SW480 (cell line): ENCODE results near the gene AURKA.

Experiments
- DNase-seq: peaks from one replicate; pipeline ENCODE4 v3.0.0-alpha.2; 2016; ENCODE audit warnings: low spot score

Gene AURKA

DNA sequence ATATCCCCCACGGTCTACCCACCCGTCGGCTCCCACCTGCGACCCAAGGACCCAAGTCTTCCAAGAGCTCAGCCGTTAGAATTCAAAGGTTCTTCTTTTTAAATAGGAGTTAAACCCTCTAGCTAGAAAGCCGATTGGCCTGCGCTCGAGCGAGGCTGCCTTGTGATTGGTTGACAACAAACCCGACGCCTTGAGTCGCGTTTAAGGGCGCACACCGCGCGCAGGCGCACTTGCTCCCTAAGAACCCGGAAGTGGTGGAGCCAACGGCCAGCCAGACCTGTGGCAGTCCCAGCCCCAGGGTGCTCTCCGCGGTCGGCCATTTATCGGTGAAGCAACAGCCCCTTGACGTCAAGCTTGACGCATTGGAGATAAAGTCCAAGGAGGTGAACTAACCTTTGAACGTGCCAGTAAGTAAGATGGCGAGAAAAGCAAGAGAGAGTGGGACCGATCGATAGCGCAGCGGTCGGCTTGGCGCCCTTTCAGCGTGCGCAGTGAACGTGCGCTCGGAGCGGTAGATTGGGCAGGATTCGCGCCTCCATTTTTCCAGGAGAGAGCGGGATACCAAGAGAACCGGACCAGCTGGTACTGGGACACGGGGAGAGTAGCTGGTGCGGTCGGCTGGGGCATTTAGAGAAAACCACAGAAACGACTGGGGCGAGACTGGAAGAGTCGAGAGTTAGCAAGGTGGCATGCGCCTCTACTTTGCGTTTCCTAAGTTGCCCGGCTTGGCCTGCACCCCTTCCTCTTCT, at the start of gene AURKA, which contains the start of gene CSTF1:
Gene AURKA, minus strand, starts transcription at position 84 of the 749 bp plus-strand sequence. CDS start 4,018 bp downstream, outside the sequence.
Gene CSTF1, plus strand, starts transcription at position 514 of the 749 bp plus-strand sequence. CDS start 2,908 bp downstream, outside the sequence.
- peak; percentile 100 for DNase-seq

DNA sequence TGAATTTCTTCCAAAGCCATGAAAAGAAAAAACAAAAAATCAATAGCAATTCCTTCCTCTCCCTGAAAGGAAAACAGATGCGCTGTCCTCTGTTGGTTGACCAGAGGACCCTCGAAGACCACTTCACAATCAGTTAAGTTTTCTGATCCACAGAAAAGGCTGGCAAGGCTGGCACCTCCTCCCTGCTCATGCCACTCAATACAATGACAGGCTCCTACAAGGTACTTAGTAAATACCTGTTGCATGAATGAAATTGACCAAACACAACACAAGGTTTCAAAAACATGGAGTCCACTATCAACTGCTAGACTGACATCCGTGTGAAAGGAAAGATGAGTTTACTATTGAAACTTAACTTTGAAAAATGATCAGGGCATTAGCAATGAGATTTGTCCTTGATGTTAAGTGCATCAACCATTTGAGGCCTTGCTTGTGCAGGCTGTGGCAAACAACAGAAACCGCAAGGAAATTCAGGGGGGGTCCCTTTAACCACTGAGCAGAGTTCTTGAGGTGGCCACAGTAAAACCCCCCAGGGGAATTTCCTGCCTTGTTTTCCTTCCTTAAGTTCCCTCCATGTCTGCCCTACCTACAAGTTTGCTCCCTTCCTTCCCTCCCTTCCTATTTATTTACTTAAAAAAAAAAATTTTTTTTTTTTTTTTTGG, 48.5 kb upstream of the AURKA start:
- DNase-seq, result no peak

DNA sequence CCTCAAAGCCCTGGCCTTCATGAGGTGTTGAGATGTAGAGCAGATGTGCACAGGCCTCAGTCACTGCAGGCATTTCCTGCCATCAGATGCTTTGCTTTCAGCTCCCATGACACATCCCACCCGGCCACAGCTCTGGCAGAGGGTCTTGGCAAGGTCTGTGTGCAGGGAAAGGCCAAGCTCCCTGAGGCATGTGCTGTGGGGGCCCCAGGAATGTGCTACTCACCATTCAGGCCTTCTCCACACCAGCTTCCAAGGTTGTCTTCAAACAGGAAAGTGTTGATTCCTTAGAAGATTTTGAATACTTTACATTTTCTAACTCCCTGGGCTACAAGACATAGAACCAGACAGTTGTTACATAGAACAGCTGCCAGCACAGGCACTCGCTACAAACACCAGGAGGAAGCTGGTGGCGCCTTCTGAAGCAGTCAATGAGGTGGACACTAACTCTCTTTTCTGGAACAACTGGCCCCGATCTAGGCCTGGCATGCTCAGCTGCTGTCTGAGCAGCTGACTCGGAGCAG, 47.8 kb upstream of the AURKA start:
- no peak for DNase-seq

DNA sequence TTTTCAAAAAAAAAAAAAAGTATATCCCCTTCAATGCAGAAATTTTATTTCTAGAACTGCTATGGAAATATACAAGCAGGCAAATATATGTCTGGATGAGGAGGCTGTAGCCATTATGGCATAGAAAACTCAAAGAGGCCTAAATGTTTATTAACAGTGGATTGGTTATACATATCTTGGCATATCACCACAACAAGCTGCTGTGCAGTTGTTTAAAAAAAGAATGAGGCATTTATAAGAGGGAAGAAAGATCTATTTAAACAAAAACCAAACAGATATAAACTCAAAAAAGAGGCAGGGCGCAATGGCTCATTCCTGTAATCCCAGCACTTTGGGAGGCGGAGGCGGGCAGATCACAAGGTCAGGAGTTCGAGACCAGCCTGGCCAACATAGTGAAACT, 46.3 kb upstream of the AURKA start:
- no peak for DNase-seq

DNA sequence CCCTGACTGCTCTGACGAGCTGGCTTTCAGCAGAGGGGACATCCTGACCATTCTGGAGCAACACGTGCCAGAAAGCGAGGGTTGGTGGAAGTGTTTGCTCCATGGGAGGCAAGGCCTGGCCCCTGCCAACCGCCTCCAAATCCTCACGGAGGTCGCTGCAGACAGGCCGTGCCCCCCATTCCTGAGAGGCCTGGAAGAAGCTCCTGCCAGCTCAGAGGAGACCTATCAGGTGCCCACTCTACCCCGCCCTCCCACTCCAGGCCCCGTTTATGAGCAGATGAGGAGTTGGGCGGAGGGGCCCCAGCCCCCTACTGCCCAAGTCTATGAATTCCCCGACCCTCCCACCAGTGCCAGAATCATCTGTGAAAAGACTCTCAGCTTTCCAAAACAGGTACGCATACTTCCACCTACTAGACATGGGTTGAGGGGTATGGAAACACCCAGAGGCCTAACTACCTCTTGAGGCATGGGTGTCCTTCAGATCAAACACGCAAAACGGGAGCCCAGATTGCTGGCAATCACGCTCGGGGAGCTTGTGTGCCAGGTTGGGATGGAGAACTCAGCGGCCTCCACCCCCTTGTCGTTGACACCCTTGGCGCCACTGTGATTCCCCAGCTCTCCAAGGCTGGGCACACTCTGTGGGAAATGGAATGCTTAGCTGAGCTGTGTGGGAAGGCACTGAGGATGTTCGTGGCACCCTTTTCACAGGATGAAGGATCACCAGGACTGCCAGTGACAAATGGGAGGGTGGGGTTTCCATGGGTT, 45.4 kb upstream of the AURKA start:
- DNase-seq, result no peak

DNA sequence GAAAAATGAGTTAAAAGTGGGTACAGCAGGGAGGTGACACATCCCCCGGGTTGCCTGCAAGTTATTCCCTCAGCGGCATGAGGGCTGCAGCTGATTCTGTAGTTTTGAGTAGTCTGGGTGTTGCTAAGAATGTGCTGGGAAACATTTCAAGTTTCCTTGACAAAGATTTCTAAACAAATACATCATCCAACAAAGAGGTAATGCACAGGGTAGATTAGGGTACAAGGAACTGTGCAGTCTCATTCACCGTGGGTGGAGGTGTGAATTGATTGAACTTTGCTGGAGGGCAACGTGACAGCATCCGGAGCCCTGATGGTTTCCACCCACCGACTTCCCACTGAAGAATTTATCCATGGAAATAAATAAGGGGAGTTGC, 41.9 kb upstream of the AURKA start:
- no peak for DNase-seq

DNA sequence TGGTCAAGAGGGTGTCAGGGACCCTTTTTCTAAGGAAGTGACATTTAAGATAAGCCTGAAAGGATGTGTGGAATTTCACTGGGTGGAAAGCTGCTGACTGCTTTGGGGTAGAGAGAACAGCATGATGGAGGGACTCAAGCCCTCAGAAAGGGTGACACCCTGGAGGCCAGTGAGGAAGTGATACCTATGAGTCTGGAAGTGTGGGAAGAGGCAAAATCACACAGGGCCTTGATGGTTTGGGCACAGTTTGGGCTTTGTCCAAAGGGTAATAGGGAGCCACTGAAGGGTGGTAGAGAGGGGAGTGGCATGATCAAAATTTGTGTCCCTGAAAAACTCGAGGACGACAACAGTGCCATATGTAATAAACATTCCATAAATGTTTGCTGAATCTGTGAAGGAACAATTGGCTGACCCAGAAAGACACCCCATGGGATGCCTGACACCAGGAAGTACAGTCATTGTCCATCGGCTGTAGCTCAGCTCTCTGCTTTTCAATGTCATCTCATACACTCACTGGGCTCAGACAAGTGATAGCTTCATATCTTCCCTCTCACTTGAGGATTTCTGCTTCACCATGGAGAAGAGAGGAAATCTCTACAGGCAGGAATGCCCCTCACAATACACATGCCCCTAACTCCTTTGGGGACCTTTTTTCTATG, 41.3 kb upstream of the AURKA start:
- no peak for DNase-seq

DNA sequence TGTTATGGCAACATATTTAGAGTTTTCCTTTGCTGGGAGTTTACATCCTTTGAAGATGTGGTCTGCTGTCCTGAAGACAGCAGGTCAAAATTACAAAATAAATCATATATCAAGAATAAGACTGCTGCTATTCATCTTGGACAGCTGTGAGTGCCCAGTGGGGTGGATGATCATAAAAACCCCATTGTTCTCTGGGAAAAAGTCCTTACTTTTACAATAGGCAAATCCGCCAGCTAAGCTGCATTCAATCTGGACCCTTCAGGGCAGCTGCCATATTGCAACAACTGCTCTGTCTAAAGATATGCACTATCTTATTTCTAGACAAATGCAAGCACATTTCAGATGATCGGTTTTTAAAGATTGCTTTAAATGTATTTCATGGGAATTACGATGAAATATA, 39.5 kb upstream of the AURKA start:
- no peak for DNase-seq

DNA sequence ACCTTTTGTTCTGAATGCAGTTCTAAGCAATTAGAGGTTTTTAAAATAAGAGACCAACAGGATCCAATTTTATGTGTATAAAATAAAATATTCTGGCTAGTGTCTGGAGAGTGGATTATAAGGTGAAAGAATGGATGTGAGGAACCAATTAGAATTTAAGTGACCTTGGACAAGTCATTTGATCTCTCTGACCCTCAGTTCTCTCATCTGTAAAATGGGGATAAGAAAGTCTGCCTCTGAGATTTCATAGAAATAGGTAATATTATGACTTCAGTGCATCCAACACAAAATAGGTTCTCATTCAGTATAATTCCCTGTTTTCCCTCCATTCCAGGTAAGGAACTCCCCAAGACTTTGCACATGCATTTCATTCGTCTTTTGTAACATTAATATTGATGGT, 38.9 kb upstream of the AURKA start:
- no peak for DNase-seq

DNA sequence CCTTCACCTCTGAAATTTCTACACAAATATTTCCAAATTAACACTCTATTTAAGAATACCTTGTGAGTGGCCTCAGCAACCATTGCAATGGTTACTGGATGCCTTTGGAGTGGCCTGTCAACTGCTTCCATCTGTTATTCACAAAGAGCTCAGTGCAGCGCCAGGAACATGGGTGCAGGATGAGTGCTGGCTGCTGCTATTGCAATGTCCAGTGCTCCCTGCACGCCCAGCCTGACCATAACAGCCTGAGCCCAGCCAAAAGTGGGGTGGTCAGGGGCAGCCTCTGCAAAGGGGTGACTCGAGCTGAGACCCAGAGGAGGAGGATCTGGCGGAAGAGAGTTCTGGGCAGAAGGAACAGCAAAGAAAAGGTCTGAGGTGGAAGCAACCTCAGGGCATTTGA, 38.4 kb upstream of the AURKA start:
- no peak for DNase-seq

DNA sequence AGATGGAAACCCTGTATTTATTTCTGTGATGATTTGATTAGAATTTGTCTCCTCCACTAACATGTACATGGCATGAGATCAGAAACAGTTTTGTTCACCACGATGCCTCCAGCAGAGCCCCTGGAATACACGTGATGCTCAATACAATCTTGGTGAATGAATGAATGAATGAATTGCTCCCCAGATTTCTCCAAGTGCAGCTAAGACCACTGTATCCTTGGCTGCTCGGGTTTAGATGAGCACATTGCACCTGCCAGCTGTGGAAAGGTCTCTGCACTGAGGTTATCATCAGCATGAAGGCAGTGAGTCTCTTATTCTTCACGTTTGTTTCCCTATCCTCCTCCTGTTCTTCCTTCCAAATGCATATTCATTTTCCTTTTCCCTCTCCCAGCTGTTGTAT, 37.9 kb upstream of the AURKA start:
- DNase-seq, result no peak

DNA sequence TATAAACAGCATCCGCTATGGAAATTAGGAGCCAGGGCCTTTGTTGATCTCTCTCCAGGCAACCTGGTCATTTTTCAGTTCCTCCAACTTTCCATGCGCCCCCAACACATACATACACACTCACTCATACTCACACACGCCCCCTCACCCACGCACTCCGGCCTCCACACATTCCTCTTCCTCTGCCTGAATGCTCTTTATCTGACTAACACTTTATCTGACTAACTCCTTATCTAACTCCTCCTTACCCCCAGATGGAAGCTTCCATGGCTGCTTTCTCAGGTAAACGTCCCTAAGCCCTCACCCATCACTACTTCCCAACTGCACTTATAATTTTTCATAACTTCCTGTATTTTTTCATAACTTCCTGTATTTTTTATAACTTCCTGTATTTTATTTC, 37.5 kb upstream of the AURKA start:
- DNase-seq, result peak; percentile 17

DNA sequence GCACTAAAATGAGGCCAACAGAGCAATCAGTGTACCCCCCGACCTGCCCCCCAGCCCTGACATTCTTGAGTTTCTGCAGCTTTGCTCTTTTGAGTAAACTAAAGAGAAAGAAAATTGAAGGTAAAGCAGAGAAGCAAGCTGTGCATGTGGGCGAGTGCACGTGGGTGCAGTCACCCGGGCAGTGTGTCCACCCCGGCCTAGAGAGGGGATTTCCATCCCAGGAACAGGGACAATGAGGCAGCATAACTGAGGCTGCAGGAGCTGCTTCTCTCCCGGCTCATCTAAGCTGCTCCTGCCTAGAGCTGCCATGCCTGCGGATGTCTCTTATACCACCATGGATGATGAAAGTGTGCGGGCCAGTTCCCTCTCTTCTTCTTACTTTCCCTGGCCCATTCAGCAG, 36.9 kb upstream of the AURKA start:
- no peak for DNase-seq

DNA sequence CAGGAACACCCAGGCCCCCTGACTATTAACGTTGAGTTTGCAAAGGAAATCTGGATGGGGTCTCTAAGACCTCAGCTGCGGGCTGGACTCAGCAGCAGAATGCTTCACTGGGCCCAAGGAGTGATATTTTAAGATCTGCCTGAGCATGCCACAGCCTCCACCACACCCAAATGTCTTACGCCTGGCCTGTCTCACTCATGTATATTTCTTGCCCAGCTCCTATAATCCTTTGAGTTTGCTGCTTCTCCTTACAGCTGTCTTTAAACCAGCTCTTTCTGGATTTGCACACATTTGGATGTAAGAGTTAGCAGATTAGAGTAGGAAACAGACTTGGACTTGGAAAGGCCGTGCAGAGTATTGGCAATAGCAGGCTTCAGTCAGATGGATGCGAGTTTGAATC, 36.4 kb upstream of the AURKA start:
- DNase-seq, result no peak

DNA sequence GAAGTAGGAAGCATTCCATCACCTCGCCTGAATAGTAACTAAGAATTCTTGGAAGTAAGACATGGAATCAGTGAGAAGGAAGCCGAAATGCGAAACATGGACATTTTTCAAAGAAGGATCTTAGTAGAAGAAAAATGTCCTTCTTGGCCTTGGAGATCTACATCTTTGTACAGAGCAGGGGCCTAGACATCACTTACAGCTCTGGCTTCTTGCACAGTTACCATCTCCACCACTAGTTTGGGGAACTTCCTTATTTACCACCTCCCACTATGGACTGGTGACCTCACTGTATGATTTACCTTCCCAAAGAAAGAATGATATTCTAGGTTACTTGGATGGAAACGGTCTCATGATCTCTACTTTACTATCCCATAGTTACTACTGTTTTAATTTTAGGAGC, 35.8 kb upstream of the AURKA start:
- no peak for DNase-seq

DNA sequence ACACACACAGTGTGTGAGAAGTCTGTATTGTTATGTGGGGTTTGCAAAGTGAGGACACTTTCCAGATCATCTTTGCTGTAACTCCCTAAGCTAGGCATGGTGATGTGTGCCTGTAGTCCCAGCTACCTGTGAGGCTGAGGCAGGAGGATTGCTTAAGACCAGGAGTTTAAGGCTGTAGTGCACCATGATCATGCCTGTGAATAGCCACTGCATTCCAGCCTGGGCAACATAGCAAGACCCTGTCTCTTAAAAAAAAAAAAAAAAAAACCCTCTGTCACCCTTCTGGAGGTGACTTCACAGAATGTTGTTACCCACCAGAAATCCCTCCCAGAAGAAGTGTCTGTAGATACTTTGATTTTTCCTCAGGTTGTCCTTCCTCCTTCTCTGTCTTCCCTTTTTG, 34.9 kb upstream of the AURKA start:
- no peak for DNase-seq

DNA sequence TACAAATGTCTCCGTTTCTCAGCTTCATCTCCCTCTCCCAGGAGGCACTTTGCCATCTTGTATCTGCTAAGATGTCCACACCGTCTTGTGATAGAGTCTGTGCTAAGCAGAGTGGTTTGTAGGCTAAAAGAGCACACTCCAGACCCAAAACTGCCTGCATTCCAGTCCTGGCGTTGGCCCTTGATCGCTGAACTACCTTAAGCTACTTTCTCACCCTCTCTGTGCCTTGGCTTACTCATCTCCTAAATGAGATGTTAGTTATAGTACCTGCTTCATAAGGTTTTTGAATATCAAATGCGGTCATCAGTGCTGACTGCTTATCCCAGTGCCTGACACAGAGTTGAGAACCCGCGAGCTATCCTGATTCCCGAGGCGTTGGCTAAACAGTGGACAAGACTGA, 34.0 kb upstream of the AURKA start:
- DNase-seq, result no peak

DNA sequence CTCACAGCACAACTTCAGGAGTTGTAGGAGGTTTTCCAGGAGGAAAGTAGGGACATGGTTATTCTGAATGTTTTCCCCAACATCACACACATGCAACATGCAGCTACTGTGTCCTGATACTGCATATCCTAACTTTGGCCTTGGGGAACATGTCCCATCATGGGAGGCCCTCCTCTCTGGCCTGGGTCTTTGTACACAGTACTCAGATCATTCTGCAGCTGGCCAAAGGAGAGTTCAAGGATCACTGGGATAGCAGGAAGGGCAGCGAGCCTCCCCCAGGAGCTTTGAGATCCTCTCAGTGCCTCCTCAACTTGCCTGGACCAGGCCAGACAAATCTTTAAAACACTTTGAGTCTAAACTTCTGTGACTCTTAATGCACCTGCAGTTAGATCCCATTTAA, 32.9 kb upstream of the AURKA start:
- no peak for DNase-seq

DNA sequence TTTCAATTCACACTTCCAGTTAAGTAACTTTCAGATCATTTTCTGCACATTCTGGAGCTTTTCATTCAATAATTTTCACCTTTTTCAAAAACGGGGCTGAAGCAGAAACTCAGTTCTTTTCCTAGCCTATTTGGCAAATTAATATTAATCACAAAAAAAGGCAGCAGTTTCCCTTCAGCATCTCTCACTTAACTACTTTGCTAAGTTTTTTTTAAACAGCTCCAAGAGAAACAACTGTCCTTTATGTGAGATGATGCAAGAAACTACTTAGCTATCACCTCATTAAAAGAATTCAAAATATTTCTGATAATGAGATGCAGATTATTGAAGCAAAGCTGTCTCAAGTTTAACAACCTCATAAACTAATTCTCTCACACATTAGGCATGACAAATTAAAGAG, 31.9 kb upstream of the AURKA start:
- DNase-seq, result no peak

DNA sequence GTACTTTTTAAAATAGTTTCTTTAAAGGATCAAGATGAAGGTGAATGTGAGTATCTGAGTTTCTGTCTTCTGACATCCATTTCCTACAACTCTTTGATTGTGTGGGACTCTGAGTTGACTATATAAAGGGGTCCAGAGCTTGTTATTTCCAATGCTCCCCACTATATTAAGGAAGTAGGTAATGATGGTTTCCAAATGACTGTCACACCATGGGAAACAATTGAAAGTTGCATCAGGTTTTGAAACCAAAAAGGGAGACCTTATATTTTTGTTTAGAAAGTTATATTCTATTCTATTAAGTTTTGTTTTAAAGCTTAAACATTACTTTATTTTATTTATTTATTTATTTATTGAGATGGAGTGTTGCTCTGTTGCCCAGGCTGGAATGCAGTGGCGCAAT, 31.2 kb upstream of the AURKA start:
- DNase-seq, result no peak

DNA sequence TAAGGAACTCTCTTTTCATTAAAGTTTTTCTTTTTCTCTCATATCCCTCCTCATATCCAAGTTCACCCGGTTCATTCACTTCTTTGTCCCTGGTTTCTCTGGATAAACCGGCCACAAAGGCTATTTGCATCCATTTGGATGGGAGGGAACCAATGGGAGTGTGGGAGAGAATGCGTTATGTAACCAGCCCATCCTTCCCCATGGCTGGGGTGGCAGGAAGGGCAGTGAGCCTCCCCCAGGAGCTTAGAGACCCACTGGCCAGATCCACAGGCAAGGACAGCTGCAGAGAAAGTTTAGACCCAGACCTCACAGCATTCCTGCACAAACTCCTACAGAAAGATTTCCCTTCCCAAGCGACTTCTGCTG, 30.8 kb upstream of the AURKA start:
- DNase-seq, result peak; percentile 70

DNA sequence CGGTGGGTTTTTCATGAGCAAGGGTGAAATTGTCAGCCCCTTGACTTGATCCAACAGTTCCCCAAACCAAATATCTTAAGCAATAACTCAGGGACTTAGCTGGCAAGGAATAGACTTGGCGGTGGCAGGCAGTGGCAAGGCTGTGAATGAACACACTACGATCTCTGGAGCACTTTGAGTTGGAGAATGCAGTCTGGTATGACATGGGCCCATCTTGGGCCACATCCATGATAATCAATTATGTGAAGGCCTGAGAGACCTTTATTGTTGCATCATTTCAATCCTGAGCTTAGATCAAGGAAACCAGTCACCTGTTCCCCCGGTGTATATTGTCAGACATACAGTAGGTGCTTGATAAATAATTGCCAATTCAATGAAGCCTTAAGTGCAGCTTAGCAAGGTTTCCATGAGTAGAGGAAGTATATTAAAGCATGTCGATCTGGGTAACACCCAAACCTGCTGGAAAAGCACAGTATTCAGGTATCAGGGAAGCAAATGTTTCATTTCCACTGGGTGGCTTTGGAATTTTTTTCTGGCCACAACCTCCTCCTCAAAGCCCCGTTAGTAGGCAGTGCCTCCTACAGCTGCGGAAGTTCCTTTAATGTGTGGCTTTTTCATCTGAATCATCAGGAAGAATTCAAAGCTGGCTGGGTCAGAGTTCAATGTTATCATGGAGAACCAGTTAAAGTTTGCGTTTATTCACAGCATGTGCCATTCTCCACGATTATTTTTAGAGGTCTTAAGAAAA, 30.2 kb upstream of the AURKA start:
- DNase-seq, result peak; percentile 96
